ENCODE results near the gene ANKS1B.

ANKS1B gene

GRCh38 chr12:98757455-98757854, 1227.3 kb downstream of the ANKS1B start:
- DNase-seq (ENCODE audit: low spot score), result no peak

GRCh38 chr12:98755855-98756254, 1228.9 kb downstream of the ANKS1B start:
- DNase-seq (ENCODE audit: low spot score), result peak; percentile 85

GRCh38 chr12:98754095-98754494, 1230.6 kb downstream of the ANKS1B start:
- DNase-seq (ENCODE audit: low spot score), result peak; percentile 91

GRCh38 chr12:98752726-98753125, 1232.0 kb downstream of the ANKS1B start:
- no peak for DNase-seq (ENCODE audit: low spot score)

- no peak for DNase-seq (ENCODE audit: low spot score)
These were observed 1233.1 kb downstream of the ANKS1B start for GRCh38 chr12:98751580-98752115.

- DNase-seq (ENCODE audit: low spot score), result no peak
These were observed 1234.2 kb downstream of the ANKS1B start for GRCh38 chr12:98750511-98750910.

GRCh38 chr12:98748463-98748862, 1236.3 kb downstream of the ANKS1B start:
- no peak for DNase-seq (ENCODE audit: low spot score)

GRCh38 chr12:98745578-98746391, 1239.0 kb downstream of the ANKS1B start:
- DNase-seq (ENCODE audit: low spot score), result no peak

GRCh38 chr12:98744680-98745079, 1240.1 kb downstream of the ANKS1B start:
- no peak for DNase-seq (ENCODE audit: low spot score)

GRCh38 chr12:98743362-98743953, 1241.3 kb downstream of the ANKS1B start:
- peak; percentile 14 for DNase-seq (ENCODE audit: low spot score)

- DNase-seq (ENCODE audit: low spot score), result no peak
These were observed 1243.0 kb downstream of the ANKS1B start for GRCh38 chr12:98741556-98742265.

GRCh38 chr12:98741196-98741555, 1243.6 kb downstream of the ANKS1B start:
- no peak for DNase-seq (ENCODE audit: low spot score)

- no peak for DNase-seq (ENCODE audit: low spot score)
These were observed 1244.0 kb downstream of the ANKS1B start for GRCh38 chr12:98740751-98741150.

GRCh38 chr12:98738539-98738938, 1246.2 kb downstream of the ANKS1B start:
- DNase-seq (ENCODE audit: low spot score), result no peak

GRCh38 chr12:98738002-98738401, 1246.7 kb downstream of the ANKS1B start:
- DNase-seq (ENCODE audit: low spot score), result no peak

- DNase-seq (ENCODE audit: low spot score), result no peak
These were observed 1247.4 kb downstream of the ANKS1B start for GRCh38 chr12:98737322-98737712.

- DNase-seq (ENCODE audit: low spot score), result no peak
These were observed 1248.1 kb downstream of the ANKS1B start for GRCh38 chr12:98736352-98737321.

- DNase-seq (ENCODE audit: low spot score), result no peak
These were observed 1248.9 kb downstream of the ANKS1B start for GRCh38 chr12:98735821-98736220.

- DNase-seq (ENCODE audit: low spot score), result no peak
These were observed 1250.9 kb downstream of the ANKS1B start for GRCh38 chr12:98733667-98734350.

GRCh38 chr12:98730412-98730811, 1254.3 kb downstream of the ANKS1B start:
- DNase-seq (ENCODE audit: low spot score), result no peak

GRCh38 chr12:98727196-98727595, 1257.5 kb downstream of the ANKS1B start:
- DNase-seq (ENCODE audit: low spot score), result no peak
